ENCODE results near the gene COL13A1.

The COL13A1 gene

GRCh38 chr10:69867699-69868558, 66.2 kb downstream of the COL13A1 start:
- no peak for DNase-seq (ENCODE audit: low spot score)

- no peak for DNase-seq (ENCODE audit: low spot score)
Measured at GRCh38 chr10:69868821-69869220, 67.1 kb downstream of the COL13A1 start.

GRCh38 chr10:69869291-69869961, 67.7 kb downstream of the COL13A1 start:
- DNase-seq (ENCODE audit: low spot score): no peak

GRCh38 chr10:69870591-69870990, 68.9 kb downstream of the COL13A1 start:
- DNase-seq (ENCODE audit: low spot score): no peak

- DNase-seq (ENCODE audit: low spot score): no peak
Measured at GRCh38 chr10:69871074-69871473, 69.4 kb downstream of the COL13A1 start.

- no peak for DNase-seq (ENCODE audit: low spot score)
Measured at GRCh38 chr10:69872323-69872722, 70.6 kb downstream of the COL13A1 start.

- DNase-seq (ENCODE audit: low spot score): no peak
Measured at GRCh38 chr10:69873135-69873639, 71.5 kb downstream of the COL13A1 start.

- no peak for DNase-seq (ENCODE audit: low spot score)
Measured at GRCh38 chr10:69874449-69874848, 72.7 kb downstream of the COL13A1 start.

GRCh38 chr10:69875856-69876255, 74.2 kb downstream of the COL13A1 start:
- no peak for DNase-seq (ENCODE audit: low spot score)

- DNase-seq (ENCODE audit: low spot score): no peak
Measured at GRCh38 chr10:69876286-69876685, 74.6 kb downstream of the COL13A1 start.

GRCh38 chr10:69876931-69877330, 75.2 kb downstream of the COL13A1 start:
- no peak for DNase-seq (ENCODE audit: low spot score)

- no peak for DNase-seq (ENCODE audit: low spot score)
Measured at GRCh38 chr10:69878038-69878437, 76.3 kb downstream of the COL13A1 start.

GRCh38 chr10:69878951-69879350, 77.2 kb downstream of the COL13A1 start:
- no peak for DNase-seq (ENCODE audit: low spot score)

- DNase-seq (ENCODE audit: low spot score): no peak
Measured at GRCh38 chr10:69879634-69880257, 78.0 kb downstream of the COL13A1 start.

GRCh38 chr10:69880301-69881081, 78.8 kb downstream of the COL13A1 start:
- no peak for DNase-seq (ENCODE audit: low spot score)

GRCh38 chr10:69881202-69881601, 79.5 kb downstream of the COL13A1 start:
- no peak for DNase-seq (ENCODE audit: low spot score)

- peak; percentile 31 for DNase-seq (ENCODE audit: low spot score)
Measured at GRCh38 chr10:69883310-69884023, 81.8 kb downstream of the COL13A1 start.

GRCh38 chr10:69884024-69884367, 82.3 kb downstream of the COL13A1 start:
- no peak for DNase-seq (ENCODE audit: low spot score)

GRCh38 chr10:69884686-69885085, 83.0 kb downstream of the COL13A1 start:
- no peak for DNase-seq (ENCODE audit: low spot score)

- peak; percentile 22 for DNase-seq (ENCODE audit: low spot score)
Measured at GRCh38 chr10:69885379-69886013, 83.8 kb downstream of the COL13A1 start.
